ENCODE measurements around the gene ADAMTS2.

The ADAMTS2 gene

DNA sequence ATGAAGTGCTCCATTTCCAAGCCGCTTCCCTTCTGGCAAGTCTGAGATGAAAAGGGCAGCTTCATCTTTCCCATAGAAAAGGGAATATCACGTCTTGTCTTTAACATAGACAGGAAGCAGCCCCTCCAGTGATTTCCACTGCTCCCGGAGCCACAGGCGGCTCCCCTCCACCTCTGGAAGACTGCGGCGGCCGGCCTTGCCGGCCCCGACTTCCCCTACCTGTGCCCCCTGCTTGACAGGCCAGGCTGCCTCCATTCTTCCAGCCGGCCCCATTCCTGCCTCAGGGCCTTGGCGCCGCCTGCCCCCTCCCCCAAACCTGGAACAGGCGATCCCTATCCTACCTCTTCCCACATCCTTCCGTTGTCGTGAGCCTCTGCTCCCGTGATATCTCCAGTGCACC lies 143.3 kb downstream of the ADAMTS2 start:
- Histone ChIP-seq H3K36me3 (ENCODE audit: control insufficient read depth, insufficient read depth, low read length) (no peaks in the 10 kb centered on the region), H3K9ac (ENCODE audit: low read length) (no peak overlapping the region), H3K9me3 (ENCODE audit: control insufficient read depth, low read length) (no peaks in the 10 kb centered on the region), H3K4me3 (ENCODE audit: low read length) (no peak overlapping the region), H3K27me3 (ENCODE audit: control insufficient read depth, insufficient read depth, low read length) (no peaks in the 10 kb centered on the region), H3K4me1 (ENCODE audit: control insufficient read depth, insufficient read depth, low read length) (no peaks in the 10 kb centered on the region)

GRCh38 chr5:179199246-179199645 lies 146.0 kb downstream of the ADAMTS2 start:
- Histone ChIP-seq H3K4me3 (ENCODE audit: low read length) (no peak overlapping the region), H3K4me1 (ENCODE audit: control insufficient read depth, insufficient read depth, low read length) (no peaks in the 10 kb centered on the region), H3K9ac (ENCODE audit: low read length) (no peak overlapping the region), H3K36me3 (ENCODE audit: control insufficient read depth, insufficient read depth, low read length) (no peaks in the 10 kb centered on the region), H3K9me3 (ENCODE audit: control insufficient read depth, low read length) (no peaks in the 10 kb centered on the region), H3K27me3 (ENCODE audit: control insufficient read depth, insufficient read depth, low read length) (no peaks in the 10 kb centered on the region)

DNA sequence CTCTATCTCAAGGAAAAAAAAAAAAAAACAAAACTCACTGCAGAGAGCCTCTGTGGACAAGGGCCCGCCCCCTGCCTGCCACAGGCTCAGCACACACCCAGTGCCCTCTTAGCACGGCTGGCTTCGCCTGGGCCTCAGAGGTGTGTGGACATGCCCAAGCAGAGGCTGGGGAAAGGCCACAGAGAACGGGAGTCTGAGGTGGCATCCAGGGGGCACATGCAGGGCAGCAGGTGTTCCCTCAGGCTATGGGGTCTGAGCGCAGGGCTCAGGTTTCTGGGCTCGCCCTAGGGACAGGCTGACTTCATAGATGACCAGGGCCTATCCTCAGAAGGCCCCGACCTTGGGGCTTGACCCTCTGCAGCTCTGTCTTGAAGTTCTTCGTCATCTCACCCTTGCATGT lies 146.4 kb downstream of the ADAMTS2 start:
- Histone ChIP-seq H3K9me3 (ENCODE audit: control insufficient read depth, low read length) (no peaks in the 10 kb centered on the region), H3K27me3 (ENCODE audit: control insufficient read depth, insufficient read depth, low read length) (no peaks in the 10 kb centered on the region), H3K36me3 (ENCODE audit: control insufficient read depth, insufficient read depth, low read length) (no peaks in the 10 kb centered on the region), H3K9ac (ENCODE audit: low read length) (no peak overlapping the region), H3K4me3 (ENCODE audit: low read length) (no peak overlapping the region), H3K4me1 (ENCODE audit: control insufficient read depth, insufficient read depth, low read length) (no peaks in the 10 kb centered on the region)

DNA sequence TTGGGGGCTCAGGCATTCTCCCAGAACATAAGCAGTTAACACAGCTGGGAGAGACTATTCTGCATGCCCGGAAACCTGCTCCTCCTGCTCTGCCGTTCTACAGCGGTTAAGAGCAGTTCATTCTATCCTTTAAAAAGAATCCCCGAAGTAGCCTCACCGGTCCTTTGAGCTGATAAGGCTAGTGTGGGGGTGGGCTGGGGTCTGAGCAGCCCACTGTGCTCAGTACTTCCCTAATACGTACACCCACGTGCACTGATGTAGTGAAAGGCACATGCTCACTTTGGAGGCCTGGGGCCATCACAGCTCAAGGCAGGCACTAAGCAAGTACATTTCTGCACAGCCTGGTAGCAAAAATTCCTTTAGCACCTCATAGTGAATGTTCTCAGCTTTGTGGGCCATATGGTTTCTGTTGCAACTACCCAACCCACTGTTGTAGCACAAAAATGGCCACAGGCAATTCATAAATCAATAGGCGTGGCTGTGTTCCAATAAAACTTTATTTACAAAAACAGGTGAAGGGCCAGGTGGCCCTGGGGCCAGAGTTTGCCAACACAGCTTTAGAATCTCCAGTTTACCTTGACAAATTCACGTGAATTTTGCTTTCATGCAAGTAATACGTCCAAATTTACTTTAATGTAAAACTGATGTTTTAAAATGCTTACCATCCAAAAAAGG lies 148.7 kb downstream of the ADAMTS2 start:
- no peak overlapping the region for H3K9ac ChIP-seq (ENCODE audit: low read length)
- no peaks in the 10 kb centered on the region for H3K36me3 ChIP-seq (ENCODE audit: control insufficient read depth, insufficient read depth, low read length)
- no peaks in the 10 kb centered on the region for H3K4me1 ChIP-seq (ENCODE audit: control insufficient read depth, insufficient read depth, low read length)
- no peaks in the 10 kb centered on the region for H3K27me3 ChIP-seq (ENCODE audit: control insufficient read depth, insufficient read depth, low read length)
- no peak overlapping the region for H3K4me3 ChIP-seq (ENCODE audit: low read length)
- no peaks in the 10 kb centered on the region for H3K9me3 ChIP-seq (ENCODE audit: control insufficient read depth, low read length)

GRCh38 chr5:179195561-179196404 lies 149.5 kb downstream of the ADAMTS2 start:
- Histone ChIP-seq H3K4me1 (ENCODE audit: control insufficient read depth, insufficient read depth, low read length) (no peaks in the 10 kb centered on the region), H3K4me3 (ENCODE audit: low read length) (no peak overlapping the region), H3K36me3 (ENCODE audit: control insufficient read depth, insufficient read depth, low read length) (no peaks in the 10 kb centered on the region), H3K9me3 (ENCODE audit: control insufficient read depth, low read length) (no peaks in the 10 kb centered on the region), H3K27me3 (ENCODE audit: control insufficient read depth, insufficient read depth, low read length) (no peaks in the 10 kb centered on the region), H3K9ac (ENCODE audit: low read length) (no peak overlapping the region)

GRCh38 chr5:179194941-179195381 lies 150.3 kb downstream of the ADAMTS2 start:
- Histone ChIP-seq H3K9me3 (ENCODE audit: control insufficient read depth, low read length) (no peaks in the 10 kb centered on the region), H3K36me3 (ENCODE audit: control insufficient read depth, insufficient read depth, low read length) (no peaks in the 10 kb centered on the region), H3K27me3 (ENCODE audit: control insufficient read depth, insufficient read depth, low read length) (no peaks in the 10 kb centered on the region), H3K4me1 (ENCODE audit: control insufficient read depth, insufficient read depth, low read length) (no peaks in the 10 kb centered on the region), H3K9ac (ENCODE audit: low read length) (no peak overlapping the region), H3K4me3 (ENCODE audit: low read length) (no peak overlapping the region)

GRCh38 chr5:179194201-179194910 lies 150.9 kb downstream of the ADAMTS2 start:
- no peak overlapping the region for H3K9ac ChIP-seq (ENCODE audit: low read length)
- H3K9me3 ChIP-seq (ENCODE audit: control insufficient read depth, low read length), result no peaks in the 10 kb centered on the region
- H3K27me3 ChIP-seq (ENCODE audit: control insufficient read depth, insufficient read depth, low read length), result no peaks in the 10 kb centered on the region
- no peaks in the 10 kb centered on the region for H3K4me1 ChIP-seq (ENCODE audit: control insufficient read depth, insufficient read depth, low read length)
- H3K4me3 ChIP-seq (ENCODE audit: low read length), result no peak overlapping the region
- H3K36me3 ChIP-seq (ENCODE audit: control insufficient read depth, insufficient read depth, low read length), result no peaks in the 10 kb centered on the region

DNA sequence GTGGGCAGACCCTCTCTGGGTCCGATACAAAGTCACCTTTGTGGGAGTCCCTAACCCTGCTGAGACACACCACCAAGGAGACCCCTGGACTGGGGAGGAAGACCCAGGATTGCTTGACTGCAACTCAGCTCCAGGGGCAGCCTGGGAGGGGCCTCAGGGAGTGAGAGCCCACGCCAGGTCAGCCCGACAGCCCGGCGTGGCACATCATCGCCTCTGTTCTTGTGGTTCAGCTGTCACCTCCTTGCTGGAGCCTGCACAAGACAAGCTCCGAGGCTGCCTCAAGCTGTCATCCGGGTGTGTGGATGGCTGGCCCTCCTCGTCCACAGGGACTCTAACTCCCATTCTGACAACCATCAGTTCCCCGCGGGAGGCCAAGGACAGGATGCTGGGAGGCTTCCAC lies 151.5 kb downstream of the ADAMTS2 start:
- H3K36me3 ChIP-seq (ENCODE audit: control insufficient read depth, insufficient read depth, low read length), result no peaks in the 10 kb centered on the region
- no peak overlapping the region for H3K4me3 ChIP-seq (ENCODE audit: low read length)
- H3K9ac ChIP-seq (ENCODE audit: low read length), result no peak overlapping the region
- H3K9me3 ChIP-seq (ENCODE audit: control insufficient read depth, low read length), result no peaks in the 10 kb centered on the region
- H3K27me3 ChIP-seq (ENCODE audit: control insufficient read depth, insufficient read depth, low read length), result no peaks in the 10 kb centered on the region
- H3K4me1 ChIP-seq (ENCODE audit: control insufficient read depth, insufficient read depth, low read length), result no peaks in the 10 kb centered on the region

GRCh38 chr5:179192891-179193470 lies 152.3 kb downstream of the ADAMTS2 start:
- no peaks in the 10 kb centered on the region for H3K4me1 ChIP-seq (ENCODE audit: control insufficient read depth, insufficient read depth, low read length)
- no peaks in the 10 kb centered on the region for H3K36me3 ChIP-seq (ENCODE audit: control insufficient read depth, insufficient read depth, low read length)
- no peak overlapping the region for H3K9ac ChIP-seq (ENCODE audit: low read length)
- no peaks in the 10 kb centered on the region for H3K9me3 ChIP-seq (ENCODE audit: control insufficient read depth, low read length)
- no peaks in the 10 kb centered on the region for H3K27me3 ChIP-seq (ENCODE audit: control insufficient read depth, insufficient read depth, low read length)
- no peak overlapping the region for H3K4me3 ChIP-seq (ENCODE audit: low read length)

DNA sequence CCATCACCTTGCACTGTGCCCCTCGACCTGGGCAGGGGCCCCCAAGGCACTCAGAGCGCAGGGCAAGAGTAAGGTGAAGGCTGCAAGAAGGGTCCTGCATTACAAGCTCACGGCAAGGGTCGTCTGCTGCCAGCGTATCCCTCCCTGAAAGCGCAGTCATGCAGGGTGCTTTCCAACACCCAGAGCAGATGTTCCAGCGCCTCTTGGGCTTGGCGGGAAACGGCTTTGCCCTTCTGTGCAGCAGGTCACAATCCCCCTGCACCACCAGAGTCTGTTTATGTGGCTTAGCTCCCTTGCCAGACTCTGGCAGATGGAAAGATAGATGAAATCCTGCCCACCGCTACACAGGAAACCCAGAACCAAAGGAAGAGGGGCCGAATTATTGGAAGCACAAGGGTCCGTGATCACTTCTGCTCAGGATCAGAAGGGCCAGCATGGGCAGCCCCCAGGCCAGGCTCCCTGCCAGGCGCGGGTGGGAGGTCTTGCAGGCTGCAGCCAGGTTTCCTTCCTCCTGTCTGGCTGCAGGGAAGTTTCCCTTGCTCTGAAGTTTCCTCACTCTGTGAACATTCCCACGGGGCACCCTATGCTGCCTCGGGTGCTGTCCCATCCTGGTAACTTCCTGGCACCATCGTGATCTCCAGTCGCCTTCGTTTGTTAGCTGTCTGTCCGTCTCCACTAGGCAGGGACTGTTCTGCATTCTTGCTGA lies 152.9 kb downstream of the ADAMTS2 start:
- no peaks in the 10 kb centered on the region for H3K9me3 ChIP-seq (ENCODE audit: control insufficient read depth, low read length)
- H3K4me3 ChIP-seq (ENCODE audit: low read length), result no peak overlapping the region
- H3K27me3 ChIP-seq (ENCODE audit: control insufficient read depth, insufficient read depth, low read length), result no peaks in the 10 kb centered on the region
- H3K4me1 ChIP-seq (ENCODE audit: control insufficient read depth, insufficient read depth, low read length), result no peaks in the 10 kb centered on the region
- no peak overlapping the region for H3K9ac ChIP-seq (ENCODE audit: low read length)
- no peaks in the 10 kb centered on the region for H3K36me3 ChIP-seq (ENCODE audit: control insufficient read depth, insufficient read depth, low read length)

DNA sequence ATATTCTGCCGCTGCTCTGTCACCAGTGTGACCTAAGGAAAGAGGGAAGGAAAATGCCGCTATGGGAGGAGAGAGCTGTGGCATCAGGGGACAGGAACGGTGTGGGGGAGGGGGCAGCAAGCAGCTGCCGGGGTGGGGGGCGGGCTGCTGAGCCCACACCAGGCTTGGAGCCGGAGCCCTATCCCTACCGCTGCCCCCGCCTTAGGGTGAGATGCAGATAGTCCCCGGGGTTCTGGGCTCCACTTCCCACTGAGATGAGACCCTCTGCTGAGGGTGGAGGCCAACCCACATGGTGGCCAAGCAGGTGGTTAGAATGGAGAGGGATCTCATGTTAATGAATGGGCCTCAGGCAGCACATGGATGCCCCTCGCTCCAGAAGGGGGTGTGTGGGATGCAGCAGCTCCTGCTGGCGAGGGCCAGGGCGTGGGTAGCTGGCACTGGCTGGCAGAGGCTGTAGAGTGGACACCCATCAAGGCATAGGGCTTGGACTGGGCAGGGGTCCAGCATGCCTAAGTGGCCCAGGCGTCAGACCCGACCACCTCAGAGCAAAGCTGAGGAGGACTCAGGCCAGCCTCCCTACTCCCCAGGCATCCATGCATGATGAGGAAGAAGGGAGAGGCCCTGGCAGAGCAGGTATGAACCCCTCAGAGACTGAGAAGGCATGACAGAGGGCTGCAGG lies 153.6 kb downstream of the ADAMTS2 start:
- Histone ChIP-seq H3K9ac (ENCODE audit: low read length) (no peak overlapping the region), H3K27me3 (ENCODE audit: control insufficient read depth, insufficient read depth, low read length) (no peaks in the 10 kb centered on the region), H3K9me3 (ENCODE audit: control insufficient read depth, low read length) (no peaks in the 10 kb centered on the region), H3K36me3 (ENCODE audit: control insufficient read depth, insufficient read depth, low read length) (no peaks in the 10 kb centered on the region), H3K4me1 (ENCODE audit: control insufficient read depth, insufficient read depth, low read length) (no peaks in the 10 kb centered on the region), H3K4me3 (ENCODE audit: low read length) (no peak overlapping the region)
